Measurements from ENCODE around the gene ZFP1. TPM values are rescaled to one million over a fixed set of nuclear protein-coding genes. Genes with fewer than 3 reads are reported as not detected.
A peak's percentile ranks its signal among the peaks of the same experiment; 100 is the strongest.

ZFP1 gene
- total and polyA plus RNA-seq, 10 donors: 3.1 to 11.4 (median 8.5) TPM

DNA sequence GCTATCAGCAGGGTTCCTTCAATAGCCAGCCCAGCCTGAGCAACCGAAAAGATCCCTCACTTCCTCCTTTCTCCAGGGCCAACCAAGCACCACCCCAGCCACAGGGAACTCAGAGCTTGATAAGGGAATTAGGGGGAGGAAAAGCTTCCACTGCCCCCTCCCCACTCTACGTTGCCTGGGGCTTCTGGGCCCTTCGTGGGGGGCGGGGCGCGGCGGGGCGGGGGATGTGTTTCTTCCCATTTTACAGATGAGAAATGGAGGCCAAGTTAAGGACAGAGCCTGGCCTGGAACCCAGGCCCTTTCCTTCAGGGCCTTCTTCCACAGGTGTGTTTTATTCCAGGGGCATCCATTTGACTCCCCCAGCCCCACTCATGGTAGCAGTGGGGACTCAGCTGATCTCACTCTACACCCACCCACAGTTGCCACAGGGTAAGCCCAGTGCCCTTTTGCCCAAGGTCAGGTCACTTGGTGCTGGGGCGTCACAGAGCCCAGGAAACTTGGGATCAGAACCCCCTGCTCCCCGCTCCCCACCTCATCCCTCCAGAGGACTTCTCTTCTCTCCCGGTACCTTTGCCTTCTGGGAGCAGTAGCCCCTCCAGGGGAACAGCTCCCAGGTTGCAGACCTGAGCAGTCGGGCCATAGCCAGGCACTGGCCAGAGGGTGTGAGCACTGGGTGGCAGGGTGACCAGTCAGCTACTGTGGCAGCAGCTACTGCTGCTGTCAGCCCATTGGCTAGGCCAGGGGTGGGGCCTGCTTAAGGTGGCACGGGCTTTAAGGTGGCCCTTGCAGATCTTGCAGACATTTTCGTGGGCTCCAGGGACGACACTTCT, 32.0 kb upstream of the ZFP1 start, which contains the start of gene LDHD:
LDHD (minus strand) TSS at position 700 of the 830 bp plus-strand sequence; CDS start at position 640, 60 bp downstream.
- Histone ChIP-seq H3K36me3 (no peaks in the 10 kb centered on the region), H3K4me1 (peaks cover 2 to 32% (median 17%) of the 10 kb centered on the region in 6 donors), H3K4me3 (peak within 1 kb of the TSS in 6 of 8 donors; percentile 14 to 62 (median 22)), H3K27me3 (replicated peaks in 1 of 7) (peaks cover 0 to 40% (median 25%) of the 10 kb centered on the region in 7 donors), H3K27ac (no peak within 1 kb of the TSS), H3K9me3 (peaks cover 0 to 10% (median 7%) of the 10 kb centered on the region in 8 donors)
- intact Hi-C loops (cut with DNase I; ENCODE audit: low total_unique reads): no loop called here
- TF ChIP-seq, protein P1, sequence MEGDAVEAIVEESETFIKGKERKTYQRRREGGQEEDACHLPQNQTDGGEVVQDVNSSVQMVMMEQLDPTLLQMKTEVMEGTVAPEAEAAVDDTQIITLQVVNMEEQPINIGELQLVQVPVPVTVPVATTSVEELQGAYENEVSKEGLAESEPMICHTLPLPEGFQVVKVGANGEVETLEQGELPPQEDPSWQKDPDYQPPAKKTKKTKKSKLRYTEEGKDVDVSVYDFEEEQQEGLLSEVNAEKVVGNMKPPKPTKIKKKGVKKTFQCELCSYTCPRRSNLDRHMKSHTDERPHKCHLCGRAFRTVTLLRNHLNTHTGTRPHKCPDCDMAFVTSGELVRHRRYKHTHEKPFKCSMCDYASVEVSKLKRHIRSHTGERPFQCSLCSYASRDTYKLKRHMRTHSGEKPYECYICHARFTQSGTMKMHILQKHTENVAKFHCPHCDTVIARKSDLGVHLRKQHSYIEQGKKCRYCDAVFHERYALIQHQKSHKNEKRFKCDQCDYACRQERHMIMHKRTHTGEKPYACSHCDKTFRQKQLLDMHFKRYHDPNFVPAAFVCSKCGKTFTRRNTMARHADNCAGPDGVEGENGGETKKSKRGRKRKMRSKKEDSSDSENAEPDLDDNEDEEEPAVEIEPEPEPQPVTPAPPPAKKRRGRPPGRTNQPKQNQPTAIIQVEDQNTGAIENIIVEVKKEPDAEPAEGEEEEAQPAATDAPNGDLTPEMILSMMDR (IDR thresholded peaks at IDR 0.05 in 8 of 11, conservative IDR thresholded peaks at IDR 0.05 in 3 of 11): no peak
- peak; percentile 50 to 62 (median 57) for TF ChIP-seq POLR2AphosphoS5 (IDR thresholded peaks at IDR 0.05)
- peak; percentile 86 for DNase-seq
- WGBS, 5 donors: 50 to 62% (median 52%) methylated on average over 15 of the region's 15 CpGs

DNA sequence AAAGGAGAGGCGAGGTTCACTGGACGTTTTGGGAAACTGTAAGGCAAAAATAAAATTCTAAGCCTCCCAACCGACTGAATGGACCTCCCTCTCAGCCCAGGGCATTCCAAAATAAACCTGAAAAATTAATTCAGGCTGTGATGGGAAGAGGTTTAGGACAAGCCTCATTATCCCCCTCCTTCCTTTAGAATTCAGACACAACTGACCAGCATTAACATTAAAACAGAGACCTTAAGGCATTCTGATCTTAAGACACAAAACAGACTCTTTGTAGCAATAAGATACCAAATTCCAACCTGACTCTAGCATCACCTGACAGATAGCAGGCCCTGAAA, 31.4 kb upstream of the ZFP1 start:
- Histone ChIP-seq H3K27ac (no peak overlapping the region), H3K27me3 (replicated peaks in 1 of 7) (peaks cover 0 to 34% (median 21%) of the 10 kb centered on the region in 7 donors), H3K4me1 (peaks cover 0 to 26% (median 11%) of the 10 kb centered on the region in 6 donors), H3K36me3 (no peaks in the 10 kb centered on the region), H3K9me3 (peaks cover 0 to 16% (median 12%) of the 10 kb centered on the region in 8 donors), H3K4me3 (peak overlapping the region in 3 of 8 donors; percentile 22 to 62 (median 35))
- TF ChIP-seq, protein P1 (IDR thresholded peaks at IDR 0.05 in 8 of 11, conservative IDR thresholded peaks at IDR 0.05 in 3 of 11): no peak
- TF ChIP-seq POLR2AphosphoS5 (IDR thresholded peaks at IDR 0.05) (no peak), POLR2A (IDR thresholded peaks at IDR 0.05) (no peak)
- WGBS, 5 donors: 45 to 76% (median 63%) methylated on average over 3 of the region's 3 CpGs
- DNase-seq: no peak
- intact Hi-C loops (cut with DNase I; ENCODE audit: low total_unique reads): no loop called here

DNA sequence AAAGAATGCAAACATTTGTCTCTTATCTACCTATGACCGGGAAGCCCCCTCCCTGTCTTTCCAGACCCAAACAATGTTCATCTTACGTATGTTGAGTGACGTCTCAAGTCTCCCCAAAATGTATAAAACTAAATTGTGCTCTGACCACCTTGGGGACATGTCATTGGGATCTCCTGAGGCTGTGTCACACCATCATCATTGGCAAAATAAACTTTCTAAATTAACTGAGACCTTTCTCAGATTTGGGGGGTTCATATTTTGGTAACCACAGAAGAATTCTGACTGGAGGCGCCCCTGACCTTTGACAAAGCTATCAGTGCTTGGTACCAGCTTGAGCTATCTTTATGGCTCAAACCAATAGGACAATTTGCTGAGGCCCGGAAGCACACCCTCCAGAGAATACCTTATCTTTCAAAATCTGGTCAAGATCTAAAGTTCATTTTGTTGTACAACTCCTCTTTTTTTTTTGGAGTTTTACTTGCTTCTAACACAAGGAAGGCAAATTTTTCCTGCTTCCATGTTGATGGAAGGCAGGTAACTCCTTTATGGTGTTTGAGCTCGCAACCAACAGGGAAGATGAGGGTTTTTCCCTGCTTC, 29.3 kb upstream of the ZFP1 start:
- 85 to 93% (median 91%) methylated on average over 6 of the region's 6 CpGs for WGBS, 5 donors
- no peak overlapping the region for H3K4me3 ChIP-seq
- intact Hi-C loops (cut with DNase I; ENCODE audit: low total_unique reads): no loop called here

More for the DNA sequence above, 29.3 kb upstream of the ZFP1 start:
- DNase-seq: no peak
- Histone ChIP-seq H3K27ac (no peak overlapping the region), H3K9me3 (peaks cover 3 to 29% (median 25%) of the 10 kb centered on the region in 8 donors), H3K27me3 (replicated peaks in 1 of 7) (peaks cover 0 to 12% (median 0%) of the 10 kb centered on the region in 7 donors), H3K36me3 (no peaks in the 10 kb centered on the region), H3K4me1 (peaks cover 0 to 14% (median 3%) of the 10 kb centered on the region in 6 donors)
- TF ChIP-seq, protein P1 (IDR thresholded peaks at IDR 0.05 in 8 of 11, conservative IDR thresholded peaks at IDR 0.05 in 3 of 11): no peak
- TF ChIP-seq POLR2AphosphoS5 (IDR thresholded peaks at IDR 0.05): no peak
